ENCODE data around the gene PSMC5. TPM values are rescaled to one million over a fixed set of nuclear protein-coding genes. Genes with fewer than 3 reads are reported as not detected.
"Not testable (repeated sequence)": the region's sequence is repeated elsewhere in the genome, so short reads cannot be mapped to it uniquely, and the experiment has no call there.

PSMC5 gene
- total RNA-seq = 10 to 100 TPM; 86.3 to 92.5 TPM
- long read RNA-seq, transcript PSMC5-201 (12 exons, 1,579 nt) = major isoform, 114 of 142 reads
- long read RNA-seq, transcript PSMC5-203 (12 exons, 1,680 nt) = minor isoform, 10 of 142 reads
- long read RNA-seq, transcript PSMC5-212 (11 exons, 1,474 nt) = minor isoform, 8 of 142 reads
- long read RNA-seq, partial matches to known transcripts = 6 of 142 reads
- long read RNA-seq, other reads (novel, unspliced or antisense) = 4 of 142 reads

- ATAC-seq (peak; percentile 91), DNase-seq (peak; percentile 97)
- intact Hi-C loops (cut with DNase I, micrococcal nuclease) = no loop called here
These were observed at the start of gene PSMC5, which contains the start of gene FTSJ3 for GRCh38 chr17:63827002-63827800. Gene PSMC5, plus strand, starts transcription at chr17:63827431. Its CDS starts 60 bp downstream, at chr17:63827491. Gene FTSJ3, minus strand, starts transcription at chr17:63827663. Its CDS starts 761 bp downstream, at chr17:63826902.

GRCh38 chr17:63780507-63780906, 46.7 kb upstream of the PSMC5 start:
- DNase-seq (no peak), ATAC-seq (no peak)
- intact Hi-C loops (cut with DNase I, micrococcal nuclease) = no loop called here

- intact Hi-C loops (cut with DNase I, micrococcal nuclease) = no loop called here
- DNase-seq = no peak
- no peak for ATAC-seq
These were observed 46.3 kb upstream of the PSMC5 start for GRCh38 chr17:63780928-63781327.

- DNase-seq (no peak), ATAC-seq (no peak)
- intact Hi-C loops (cut with DNase I, micrococcal nuclease) = no loop called here
These were observed 43.7 kb upstream of the PSMC5 start for GRCh38 chr17:63783522-63783921.

- ATAC-seq = no peak
- no peak for DNase-seq
- intact Hi-C loops (cut with DNase I, micrococcal nuclease) = no loop called here
These were observed 41.7 kb upstream of the PSMC5 start for GRCh38 chr17:63785556-63785955.

GRCh38 chr17:63786117-63786516, 41.1 kb upstream of the PSMC5 start:
- intact Hi-C loops (cut with DNase I, micrococcal nuclease) = no loop called here
- DNase-seq (no peak), ATAC-seq (no peak)

GRCh38 chr17:63786971-63787711, 40.1 kb upstream of the PSMC5 start:
- DNase-seq = no peak
- intact Hi-C loops (cut with DNase I, micrococcal nuclease) = no loop called here
- no peak for ATAC-seq

GRCh38 chr17:63790057-63790456, 37.2 kb upstream of the PSMC5 start:
- no peak for ATAC-seq
- no peak for DNase-seq
- intact Hi-C loops (cut with DNase I, micrococcal nuclease) = no loop called here

GRCh38 chr17:63792055-63792729, 35.0 kb upstream of the PSMC5 start:
- ATAC-seq (no peak), DNase-seq (no peak)
- intact Hi-C loops (cut with DNase I, micrococcal nuclease) = no loop called here

- DNase-seq; ATAC-seq; intact Hi-C loops (cut with DNase I, micrococcal nuclease): not testable (repeated sequence)
These were observed 30.9 kb upstream of the PSMC5 start for GRCh38 chr17:63796375-63796774.

- intact Hi-C loops (cut with DNase I, micrococcal nuclease) = no loop called here
- no peak for ATAC-seq
- DNase-seq = no peak
These were observed 28.6 kb upstream of the PSMC5 start for GRCh38 chr17:63798572-63799106.

GRCh38 chr17:63800783-63801182, 26.4 kb upstream of the PSMC5 start:
- intact Hi-C loops (cut with DNase I, micrococcal nuclease) = no loop called here
- no peak for ATAC-seq
- DNase-seq = no peak

- DNase-seq = no peak
- ATAC-seq = no peak
- intact Hi-C loops (cut with DNase I, micrococcal nuclease) = no loop called here
These were observed 22.9 kb upstream of the PSMC5 start for GRCh38 chr17:63804328-63804727.

- no peak for DNase-seq
- no peak for ATAC-seq
- intact Hi-C loops (cut with DNase I, micrococcal nuclease) = no loop called here
These were observed 21.6 kb upstream of the PSMC5 start for GRCh38 chr17:63805591-63805990.

- ATAC-seq = no peak
- DNase-seq = no peak
- intact Hi-C loops (cut with DNase I, micrococcal nuclease) = no loop called here
These were observed 17.3 kb upstream of the PSMC5 start for GRCh38 chr17:63809970-63810369.

- intact Hi-C loops (cut with DNase I, micrococcal nuclease) = no loop called here
- DNase-seq = no peak
- no peak for ATAC-seq
These were observed 11.1 kb upstream of the PSMC5 start for GRCh38 chr17:63816123-63816522.

GRCh38 chr17:63816669-63817068, 10.6 kb upstream of the PSMC5 start:
- ATAC-seq = no peak
- intact Hi-C loops (cut with DNase I, micrococcal nuclease) = no loop called here

GRCh38 chr17:63817736-63818385, 9.4 kb upstream of the PSMC5 start:
- DNase-seq = no peak
- ATAC-seq = no peak
- intact Hi-C loops (cut with DNase I, micrococcal nuclease) = no loop called here

More at GRCh38 chr17:63816669-63817068, 10.6 kb upstream of the PSMC5 start:
- DNase-seq = no peak
